AG04450 (cell line): ENCODE data around the gene KIF2A. TPM values are rescaled to one million over a fixed set of nuclear protein-coding genes. Genes with fewer than 3 reads are reported as not detected.

ENCODE experiments used
- CTCF ChIA-PET: fragments of 300-600, 350-600 bp; formaldehyde crosslinking; extraction: SDS; loops from one replicate; lab custom pipeline; 2022; ENCODE audit warnings: antibody characterized with exemption, inconsistent platforms; lab: Charles Lee
- POLR2A ChIA-PET: fragments of 350-600 bp; formaldehyde crosslinking; extraction: SDS; loops from one replicate; lab custom pipeline; 2021; ENCODE audit warnings: antibody characterized with exemption, inconsistent platforms; lab: Yijun Ruan, JAX
- DNase-seq: peaks from one replicate; pipeline ENCODE4 v3.0.0-alpha.2; 2011; ENCODE audit warnings: low read depth, low spot score
- H3K27ac ChIP-seq: one replicate; pipeline ENCODE4 v1.5.1; 2012; ENCODE audit warnings: low read depth, low read length, control low read depth
- H3K27me3 ChIP-seq: one replicate; pipeline ENCODE4 v1.6.0; 2012; ENCODE audit warnings: low read length; ENCODE audit not compliant: control insufficient read depth, insufficient read depth
- H3K4me3 ChIP-seq: 2 replicates; pipeline ENCODE4 v1.5.1; 2011; ENCODE audit warnings: mild to moderate bottlenecking, low read depth, low read length, control low read depth
- H3K9me3 ChIP-seq: 2 replicates; pipeline ENCODE4 v1.5.1; 2012; ENCODE audit warnings: low read length; ENCODE audit not compliant: control insufficient read depth, insufficient read depth
- polyA plus RNA-seq: library from polyadenylated mRNA; depleted of rRNA; stranded (reverse); fragments of >200 nt; gene quantifications from 2 replicates; pipeline ENCODE4 v1.2.3, GENCODE V29; 2011
- TF ChIP-seq, protein P1 (sequence below): IDR thresholded peaks from 2 replicates; pipeline ENCODE4 v1.5.1; 2011; ENCODE audit warnings: low read depth, low read length, control low read depth, inconsistent platforms

Gene KIF2A
- polyA plus RNA-seq, 1 experiment = 50.8 TPM

DNA sequence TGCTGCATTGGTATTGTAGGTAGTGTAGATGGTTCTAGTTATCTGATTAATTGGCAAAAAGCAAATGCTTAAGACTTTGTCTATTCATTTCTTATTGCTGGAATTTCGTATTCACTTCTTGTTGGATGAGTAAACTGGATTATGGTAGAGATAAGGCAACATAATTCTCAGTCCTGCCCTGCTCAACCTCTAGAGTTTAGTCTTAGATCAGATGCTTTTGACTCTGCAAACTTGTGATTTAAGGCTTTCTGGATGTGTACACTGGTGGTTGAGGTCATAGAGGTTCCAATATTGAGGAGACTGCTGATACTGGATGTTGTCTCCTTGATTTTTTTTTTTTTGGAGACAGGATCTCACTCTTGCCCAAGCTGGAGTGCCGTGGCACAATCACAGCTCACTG lies 35.0 kb downstream of the KIF2A start:
- POLR2A ChIA-PET = no interaction called here

DNA sequence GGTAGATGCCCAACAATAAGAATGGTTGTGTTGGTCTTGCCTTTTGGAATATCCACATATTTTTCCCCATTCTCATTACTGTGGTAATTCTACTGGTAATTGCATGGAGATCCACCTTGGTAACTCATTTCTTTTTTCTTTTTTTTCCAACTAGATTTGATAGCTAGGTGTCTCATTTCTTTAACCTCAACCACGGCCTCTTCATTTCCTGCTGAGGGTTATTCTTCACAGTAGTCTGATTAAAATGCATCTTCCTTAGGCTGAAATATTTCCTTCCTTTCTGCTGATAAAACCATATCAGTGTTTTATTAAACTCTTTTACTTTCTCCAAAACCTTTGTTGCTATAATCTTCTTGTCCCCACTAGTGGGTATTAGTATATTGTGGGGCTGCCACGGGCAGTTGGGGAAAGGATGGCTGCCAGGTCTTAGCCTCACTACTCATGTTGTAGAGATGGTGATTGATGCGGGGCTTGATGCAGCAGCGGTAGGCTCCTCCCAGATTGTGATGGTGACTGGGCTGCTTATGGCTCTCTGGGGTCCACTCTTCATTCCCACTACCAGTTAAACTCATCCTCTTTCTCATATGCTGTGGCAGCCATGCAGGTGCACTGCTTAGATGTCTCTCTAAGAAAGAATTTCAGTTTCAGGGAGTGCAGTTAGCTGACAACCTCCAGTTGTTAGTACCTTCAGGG lies 35.9 kb downstream of the KIF2A start:
- POLR2A ChIA-PET = interaction anchor here (0.7 kb wide), 1 partner anchor 41 kb away, joined by 3 read pairs; no protein-coding TSS in a partner anchor
- TF ChIP-seq, protein P1, sequence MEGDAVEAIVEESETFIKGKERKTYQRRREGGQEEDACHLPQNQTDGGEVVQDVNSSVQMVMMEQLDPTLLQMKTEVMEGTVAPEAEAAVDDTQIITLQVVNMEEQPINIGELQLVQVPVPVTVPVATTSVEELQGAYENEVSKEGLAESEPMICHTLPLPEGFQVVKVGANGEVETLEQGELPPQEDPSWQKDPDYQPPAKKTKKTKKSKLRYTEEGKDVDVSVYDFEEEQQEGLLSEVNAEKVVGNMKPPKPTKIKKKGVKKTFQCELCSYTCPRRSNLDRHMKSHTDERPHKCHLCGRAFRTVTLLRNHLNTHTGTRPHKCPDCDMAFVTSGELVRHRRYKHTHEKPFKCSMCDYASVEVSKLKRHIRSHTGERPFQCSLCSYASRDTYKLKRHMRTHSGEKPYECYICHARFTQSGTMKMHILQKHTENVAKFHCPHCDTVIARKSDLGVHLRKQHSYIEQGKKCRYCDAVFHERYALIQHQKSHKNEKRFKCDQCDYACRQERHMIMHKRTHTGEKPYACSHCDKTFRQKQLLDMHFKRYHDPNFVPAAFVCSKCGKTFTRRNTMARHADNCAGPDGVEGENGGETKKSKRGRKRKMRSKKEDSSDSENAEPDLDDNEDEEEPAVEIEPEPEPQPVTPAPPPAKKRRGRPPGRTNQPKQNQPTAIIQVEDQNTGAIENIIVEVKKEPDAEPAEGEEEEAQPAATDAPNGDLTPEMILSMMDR = no peak
- Histone ChIP-seq H3K4me3 (no peak overlapping the region), H3K9me3 (no peaks in the 10 kb centered on the region), H3K27me3 (no peaks in the 10 kb centered on the region), H3K27ac (no peak overlapping the region)
- CTCF ChIA-PET = no interaction called here
- DNase-seq = no peak

More for the DNA sequence above, 35.0 kb downstream of the KIF2A start:
- Histone ChIP-seq H3K4me3 (no peak overlapping the region), H3K27me3 (no peaks in the 10 kb centered on the region), H3K27ac (no peak overlapping the region), H3K9me3 (no peaks in the 10 kb centered on the region)
- CTCF ChIA-PET = no interaction called here
- DNase-seq = no peak
- TF ChIP-seq, protein P1 = no peak

DNA sequence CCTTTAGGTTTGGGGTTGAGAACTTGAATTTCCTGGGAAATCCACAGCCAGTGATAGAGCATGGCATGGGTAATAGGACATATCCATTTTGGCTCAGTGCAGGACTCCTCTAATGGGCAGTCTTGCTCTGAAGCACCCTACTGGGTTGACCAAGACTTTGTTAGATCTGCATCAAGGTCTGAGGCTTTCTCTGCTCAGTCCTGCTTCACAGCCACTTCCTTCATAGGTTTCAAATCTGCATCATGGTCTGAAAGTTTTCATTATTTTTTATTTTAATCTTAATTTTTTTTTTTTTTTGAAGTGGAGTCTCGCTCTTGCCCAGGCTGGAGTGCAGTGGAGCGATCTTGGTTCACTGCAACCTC lies 36.5 kb downstream of the KIF2A start:
- Histone ChIP-seq H3K4me3 (no peak overlapping the region), H3K9me3 (no peaks in the 10 kb centered on the region), H3K27me3 (no peaks in the 10 kb centered on the region), H3K27ac (no peak overlapping the region)
- TF ChIP-seq, protein P1 = no peak
- ChIA-PET POLR2A (interaction anchor here (0.7 kb wide), 1 partner anchor 41 kb away, joined by 3 read pairs; no protein-coding TSS in a partner anchor), CTCF (no interaction called here)
- DNase-seq = no peak

DNA sequence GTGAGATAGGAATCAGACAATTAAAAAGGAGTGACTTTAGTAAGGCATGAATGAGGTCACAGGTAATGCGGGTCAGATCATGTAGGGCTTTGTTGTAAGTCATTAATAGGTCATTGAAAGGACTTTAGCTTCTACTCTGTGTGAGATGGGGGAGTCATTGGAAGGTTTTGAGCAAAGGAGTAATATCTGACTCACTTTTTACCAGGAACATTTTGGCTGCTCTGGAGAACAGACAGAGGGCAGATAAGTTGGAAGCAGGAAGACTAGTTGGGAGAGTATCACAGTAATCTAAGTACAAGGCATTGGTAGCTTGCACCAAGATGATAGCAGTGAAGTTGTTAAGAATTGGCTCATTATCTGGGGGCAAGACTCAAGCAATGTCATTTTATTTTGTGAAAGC lies 37.4 kb downstream of the KIF2A start:
- CTCF ChIA-PET = interaction anchor here (1.0 to 2.0 kb wide), 3 partner anchors 9 to 13 kb away, joined by 5 to 7 read pairs (median 6); no protein-coding TSS in a partner anchor
- POLR2A ChIA-PET = no interaction called here
- H3K27me3 ChIP-seq = no peaks in the 10 kb centered on the region
- H3K9me3 ChIP-seq = no peaks in the 10 kb centered on the region
- H3K27ac ChIP-seq = no peak overlapping the region
- H3K4me3 ChIP-seq = no peak overlapping the region
- TF ChIP-seq, protein P1 = no peak
- DNase-seq = no peak

DNA sequence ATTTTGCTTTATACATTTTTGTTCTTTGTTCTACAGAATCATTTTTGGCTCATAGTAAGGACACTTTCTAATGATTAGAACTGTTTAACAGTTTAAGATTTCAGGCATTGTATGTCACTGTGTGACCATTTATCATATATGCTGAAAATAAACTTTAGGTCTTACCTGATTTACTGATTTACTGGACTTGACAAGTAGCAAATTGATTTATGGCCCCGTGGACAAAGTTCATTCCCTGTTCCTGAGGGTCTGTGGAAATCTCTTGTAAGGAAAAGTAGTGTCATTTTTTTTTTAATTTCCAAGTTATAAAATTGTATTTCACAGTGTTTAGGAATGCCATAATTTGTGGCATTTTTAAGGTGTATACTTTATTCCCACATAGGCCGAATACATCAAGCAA lies 40.7 kb downstream of the KIF2A start:
- TF ChIP-seq, protein P1 = no peak
- no peaks in the 10 kb centered on the region for H3K27me3 ChIP-seq
- H3K4me3 ChIP-seq = no peak overlapping the region
- no peaks in the 10 kb centered on the region for H3K9me3 ChIP-seq
- ChIA-PET POLR2A (no interaction called here), CTCF (no interaction called here)
- H3K27ac ChIP-seq = no peak overlapping the region
- no peak for DNase-seq
